Osteoblast (primary cell): ENCODE measurements around the gene GPI. TPM values are rescaled to one million over a fixed set of nuclear protein-coding genes. Genes with fewer than 3 reads are reported as not detected.
"Not testable (repeated sequence)": the region's sequence is repeated elsewhere in the genome, so short reads cannot be mapped to it uniquely, and the experiment has no call there.

Experiments
- DNase-seq: peaks from one replicate; pipeline ENCODE4 v3.0.0; 2011; ENCODE audit warnings: low spot score, mixed read lengths; ENCODE audit not compliant: insufficient read length; ENCODE audit errors: missing footprints
- H2AFZ ChIP-seq: 2 replicates; pipeline ENCODE4 v1.6.0; 2011; ENCODE audit warnings: mild to moderate bottlenecking, low read length
- H3K27ac ChIP-seq: 2 replicates; pipeline ENCODE4 v1.5.1; 2011; ENCODE audit warnings: mild to moderate bottlenecking, low read depth, low read length, moderate library complexity
- H3K27me3 ChIP-seq: 2 replicates; pipeline ENCODE4 v1.6.0; 2012; ENCODE audit warnings: mild to moderate bottlenecking, control low read depth, inconsistent platforms, low read length, moderate library complexity; ENCODE audit not compliant: insufficient read depth
- H3K36me3 ChIP-seq: 2 replicates; pipeline ENCODE4 v1.5.1; 2011; ENCODE audit warnings: mild to moderate bottlenecking, low read length, control low read depth, moderate library complexity; ENCODE audit not compliant: insufficient read depth
- H3K4me1 ChIP-seq: 2 replicates; pipeline ENCODE4 v1.5.1; 2011; ENCODE audit warnings: mild to moderate bottlenecking, low read length, control low read depth, moderate library complexity; ENCODE audit not compliant: insufficient read depth
- H3K4me2 ChIP-seq: 2 replicates; pipeline ENCODE4 v1.6.0; 2011; ENCODE audit warnings: mild to moderate bottlenecking, low read length; ENCODE audit not compliant: insufficient read depth
- H3K4me3 ChIP-seq: fragments of 200-600 bp; sonication (generic); 3 replicates; pipeline ENCODE4 v1.5.1; 2012; ENCODE audit warnings: mild to moderate bottlenecking, low read length, inconsistent platforms; ENCODE audit not compliant: insufficient read depth
- H3K79me2 ChIP-seq: 2 replicates; pipeline ENCODE4 v1.6.0; 2012; ENCODE audit warnings: mild to moderate bottlenecking, low read length, control low read depth, inconsistent platforms; ENCODE audit not compliant: insufficient read depth
- H3K9me3 ChIP-seq: 2 replicates; pipeline ENCODE4 v1.5.1; 2011; ENCODE audit warnings: low read depth, low read length, control low read depth
- H4K20me1 ChIP-seq: 2 replicates; pipeline ENCODE4 v1.6.0; 2012; ENCODE audit warnings: mild to moderate bottlenecking, low read length, control low read depth; ENCODE audit not compliant: insufficient read depth
- total RNA-seq: library from RNA; depleted of rRNA; stranded (reverse); fragments of >200 nt; gene quantifications from 2 replicates; pipeline ENCODE4 v1.2.3, GENCODE V29; 2012
- TF ChIP-seq, protein P1 (sequence below): IDR thresholded peaks from 2 replicates; pipeline ENCODE4 v1.5.1; 2011; ENCODE audit warnings: mild to moderate bottlenecking, low read depth, low read length, moderate library complexity; ENCODE audit errors: extremely low read depth

The GPI gene
- total RNA-seq, 1 donor: 133 TPM

- H3K79me2 ChIP-seq: peaks cover 49% of the 10 kb centered on the region
- TF ChIP-seq, protein P1, sequence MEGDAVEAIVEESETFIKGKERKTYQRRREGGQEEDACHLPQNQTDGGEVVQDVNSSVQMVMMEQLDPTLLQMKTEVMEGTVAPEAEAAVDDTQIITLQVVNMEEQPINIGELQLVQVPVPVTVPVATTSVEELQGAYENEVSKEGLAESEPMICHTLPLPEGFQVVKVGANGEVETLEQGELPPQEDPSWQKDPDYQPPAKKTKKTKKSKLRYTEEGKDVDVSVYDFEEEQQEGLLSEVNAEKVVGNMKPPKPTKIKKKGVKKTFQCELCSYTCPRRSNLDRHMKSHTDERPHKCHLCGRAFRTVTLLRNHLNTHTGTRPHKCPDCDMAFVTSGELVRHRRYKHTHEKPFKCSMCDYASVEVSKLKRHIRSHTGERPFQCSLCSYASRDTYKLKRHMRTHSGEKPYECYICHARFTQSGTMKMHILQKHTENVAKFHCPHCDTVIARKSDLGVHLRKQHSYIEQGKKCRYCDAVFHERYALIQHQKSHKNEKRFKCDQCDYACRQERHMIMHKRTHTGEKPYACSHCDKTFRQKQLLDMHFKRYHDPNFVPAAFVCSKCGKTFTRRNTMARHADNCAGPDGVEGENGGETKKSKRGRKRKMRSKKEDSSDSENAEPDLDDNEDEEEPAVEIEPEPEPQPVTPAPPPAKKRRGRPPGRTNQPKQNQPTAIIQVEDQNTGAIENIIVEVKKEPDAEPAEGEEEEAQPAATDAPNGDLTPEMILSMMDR: no peak
- H3K36me3 ChIP-seq: peaks cover 40% of the 10 kb centered on the region
- peak overlapping the region; percentile 88 for H3K4me2 ChIP-seq
- H3K4me1 ChIP-seq: peaks cover 15% of the 10 kb centered on the region
- no peak overlapping the region for H2AFZ ChIP-seq
- peak overlapping the region; percentile 93 for H3K4me3 ChIP-seq
- H3K9me3 ChIP-seq: no peaks in the 10 kb centered on the region
- peak overlapping the region; percentile 13 for H3K27ac ChIP-seq
- H3K27me3 ChIP-seq: no peaks in the 10 kb centered on the region
- peaks cover 33% of the 10 kb centered on the region for H4K20me1 ChIP-seq
- DNase-seq: peak; percentile 90
These were observed 2.0 kb downstream of the GPI start for GRCh38 chr19:34366738-34367623.

GRCh38 chr19:34367624-34367957 is 2.6 kb downstream of the GPI start:
- no peaks in the 10 kb centered on the region for H3K9me3 ChIP-seq
- no peak overlapping the region for H2AFZ ChIP-seq
- peak; percentile 13 for DNase-seq
- no peak overlapping the region for H3K4me3 ChIP-seq
- H3K79me2 ChIP-seq: peaks cover 49% of the 10 kb centered on the region
- no peak overlapping the region for H3K4me2 ChIP-seq
- TF ChIP-seq, protein P1: no peak
- H3K4me1 ChIP-seq: peaks cover 15% of the 10 kb centered on the region
- peaks cover 43% of the 10 kb centered on the region for H3K36me3 ChIP-seq
- peaks cover 33% of the 10 kb centered on the region for H4K20me1 ChIP-seq
- no peaks in the 10 kb centered on the region for H3K27me3 ChIP-seq
- no peak overlapping the region for H3K27ac ChIP-seq

DNA sequence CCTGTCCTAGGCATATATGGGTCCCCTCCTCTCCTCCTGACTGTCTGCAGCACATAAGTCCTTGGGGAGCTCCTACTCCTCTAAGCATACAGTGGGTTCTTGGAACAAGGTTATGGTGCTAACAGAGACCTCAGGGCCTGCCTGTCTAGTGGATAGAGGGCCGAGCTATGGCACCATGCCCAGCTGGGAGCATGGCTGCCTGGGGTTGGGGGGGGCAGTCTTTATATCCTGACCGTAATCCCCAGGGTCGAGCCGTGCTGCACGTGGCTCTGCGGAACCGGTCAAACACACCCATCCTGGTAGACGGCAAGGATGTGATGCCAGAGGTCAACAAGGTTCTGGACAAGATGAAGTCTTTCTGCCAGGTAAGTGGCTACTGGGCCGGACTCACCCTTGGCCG is 3.3 kb downstream of the GPI start:
- Histone ChIP-seq H3K4me2 (no peak overlapping the region), H3K27me3 (no peaks in the 10 kb centered on the region), H3K4me3 (no peak overlapping the region), H4K20me1 (peaks cover 33% of the 10 kb centered on the region), H3K79me2 (peaks cover 49% of the 10 kb centered on the region), H3K4me1 (peaks cover 15% of the 10 kb centered on the region), H3K9me3 (no peaks in the 10 kb centered on the region), H3K36me3 (peaks cover 43% of the 10 kb centered on the region), H2AFZ (no peak overlapping the region), H3K27ac (no peak overlapping the region)
- TF ChIP-seq, protein P1: no peak
- peak; percentile 43 for DNase-seq

DNA sequence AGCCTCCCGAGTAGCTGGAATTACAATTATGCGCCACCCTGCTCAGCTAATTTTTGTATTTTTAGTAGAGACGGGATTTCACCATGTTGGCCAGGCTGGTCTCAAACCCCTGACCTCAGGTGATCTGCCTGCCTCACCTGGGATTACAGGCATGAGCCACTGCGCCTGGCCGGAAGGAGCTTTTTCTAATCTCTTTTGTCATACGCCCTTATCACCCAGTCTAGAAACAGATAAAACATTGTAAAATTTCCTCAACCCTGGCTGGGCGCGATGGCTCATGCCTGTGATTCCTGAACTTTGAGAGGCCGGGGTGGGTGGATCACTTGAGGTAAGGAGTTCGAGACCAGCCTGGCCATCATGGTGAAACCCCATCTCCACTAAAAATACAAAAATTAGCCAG is 4.2 kb downstream of the GPI start:
- H3K27me3 ChIP-seq, H3K4me2 ChIP-seq, H3K4me3 ChIP-seq, H3K27ac ChIP-seq, DNase-seq, H3K9me3 ChIP-seq, H2AFZ ChIP-seq: not testable (repeated sequence)
- H3K79me2 ChIP-seq: peaks cover 53% of the 10 kb centered on the region
- H3K4me1 ChIP-seq: peaks cover 15% of the 10 kb centered on the region
- H3K36me3 ChIP-seq: peaks cover 48% of the 10 kb centered on the region
- H4K20me1 ChIP-seq: peaks cover 37% of the 10 kb centered on the region
